Activated CD8-positive, alpha-beta memory T cell treated with anti-CD3 and anti-CD28 coated beads, Interleukin-2, amount 50 U/mL, for 24 hours (primary cell): ENCODE results near the gene PXK.
"Not testable (repeated sequence)": the region's sequence is repeated elsewhere in the genome, so short reads cannot be mapped to it uniquely, and the experiment has no call there.

Source experiments
- DNase-seq: peaks from one replicate; pipeline ENCODE4 v3.0.0-alpha.2; 2020; ENCODE audit errors: extremely low read depth

PXK gene

GRCh38 chr3:58332575-58333188 is at the start of gene PXK:
Gene PXK, plus strand, starts transcription at chr3:58332892. Its CDS starts 97 bp downstream, at chr3:58332989.
- DNase-seq: peak; percentile 44

- DNase-seq: no peak
Observed at GRCh38 chr3:58285334-58285733, 47.4 kb upstream of the PXK start.

GRCh38 chr3:58287354-58287753 is 45.3 kb upstream of the PXK start:
- DNase-seq: no peak

- DNase-seq: no peak
Observed at GRCh38 chr3:58288011-58288728, 44.5 kb upstream of the PXK start.

- DNase-seq: not testable (repeated sequence)
Observed at GRCh38 chr3:58288964-58289613, 43.6 kb upstream of the PXK start.

GRCh38 chr3:58290446-58290845 is 42.2 kb upstream of the PXK start:
- not testable (repeated sequence) for DNase-seq

- no peak for DNase-seq
Observed at GRCh38 chr3:58291671-58292338, 40.9 kb upstream of the PXK start.

- DNase-seq: no peak
Observed at GRCh38 chr3:58292866-58293265, 39.8 kb upstream of the PXK start.

GRCh38 chr3:58293516-58293915 is 39.2 kb upstream of the PXK start:
- DNase-seq: no peak

- DNase-seq: no peak
Observed at GRCh38 chr3:58296269-58296668, 36.4 kb upstream of the PXK start.

GRCh38 chr3:58296843-58297242 is 35.8 kb upstream of the PXK start:
- DNase-seq: no peak

GRCh38 chr3:58298190-58298589 is 34.5 kb upstream of the PXK start:
- DNase-seq: no peak

GRCh38 chr3:58299075-58299474 is 33.6 kb upstream of the PXK start:
- DNase-seq: no peak

- DNase-seq: no peak
Observed at GRCh38 chr3:58299839-58300516, 32.7 kb upstream of the PXK start.

GRCh38 chr3:58305882-58306711 is 26.6 kb upstream of the PXK start, which contains the start of the genes HTD2 and RPP14:
Gene HTD2, plus strand, starts transcription at chr3:58306520. Its CDS starts 11,094 bp downstream, at chr3:58317614.
Gene RPP14, plus strand, starts transcription at chr3:58306245. Its CDS starts 4,085 bp downstream, at chr3:58310330.
- peak; percentile 97 for DNase-seq

GRCh38 chr3:58307639-58308215 is 25.0 kb upstream of the PXK start:
- DNase-seq: no peak

GRCh38 chr3:58308728-58309127 is 24.0 kb upstream of the PXK start:
- DNase-seq: no peak

- DNase-seq: no peak
Observed at GRCh38 chr3:58317811-58318210, 14.9 kb upstream of the PXK start.

GRCh38 chr3:58321791-58322190 is 10.9 kb upstream of the PXK start:
- DNase-seq: no peak

- DNase-seq: no peak
Observed at GRCh38 chr3:58322793-58323192, 9.9 kb upstream of the PXK start.
